ENCODE data around the gene UNC5B. TPM values are rescaled to one million over a fixed set of nuclear protein-coding genes. Genes with fewer than 3 reads are reported as not detected.

The UNC5B gene
- total RNA-seq, 2 donors from 2014 or later, result not detected

- Mint-ChIP-seq H3K36me3 (ENCODE audit: low read depth) (no peaks in the 10 kb centered on the region), H3K27ac (no peak overlapping the region), H3K4me3 (no peak overlapping the region), H3K4me1 (peaks cover 12% of the 10 kb centered on the region), H3K27me3 (peaks cover 43% of the 10 kb centered on the region)
- ATAC-seq (no peak), DNase-seq (no peak)
- H3K9me3 ChIP-seq (ENCODE audit: control insufficient read depth, low read length, poor library complexity, severe bottlenecking), result no peaks in the 10 kb centered on the region
Observed at GRCh38 chr10:71300555-71301370, 88.4 kb downstream of the UNC5B start.

GRCh38 chr10:71301371-71301916, 89.1 kb downstream of the UNC5B start:
- Mint-ChIP-seq H3K27ac (no peak overlapping the region), H3K4me3 (no peak overlapping the region), H3K27me3 (peaks cover 41% of the 10 kb centered on the region), H3K4me1 (peaks cover 12% of the 10 kb centered on the region), H3K36me3 (ENCODE audit: low read depth) (no peaks in the 10 kb centered on the region)
- H3K9me3 ChIP-seq (ENCODE audit: control insufficient read depth, low read length, poor library complexity, severe bottlenecking), result no peaks in the 10 kb centered on the region
- DNase-seq (no peak), ATAC-seq (no peak)

- H3K27me3 Mint-ChIP-seq, result peaks cover 41% of the 10 kb centered on the region
- no peak for DNase-seq
- no peaks in the 10 kb centered on the region for H3K9me3 ChIP-seq (ENCODE audit: control insufficient read depth, low read length, poor library complexity, severe bottlenecking)
- no peak overlapping the region for H3K4me3 Mint-ChIP-seq
- no peak for ATAC-seq
- H3K4me1 Mint-ChIP-seq, result peaks cover 12% of the 10 kb centered on the region
- H3K36me3 Mint-ChIP-seq (ENCODE audit: low read depth), result no peaks in the 10 kb centered on the region
- H3K27ac Mint-ChIP-seq, result no peak overlapping the region
Observed at GRCh38 chr10:71302451-71302850, 90.1 kb downstream of the UNC5B start.

GRCh38 chr10:71302874-71303568, 90.7 kb downstream of the UNC5B start:
- Mint-ChIP-seq H3K36me3 (ENCODE audit: low read depth) (no peaks in the 10 kb centered on the region), H3K27me3 (peaks cover 38% of the 10 kb centered on the region), H3K27ac (no peak overlapping the region), H3K4me1 (peaks cover 12% of the 10 kb centered on the region), H3K4me3 (no peak overlapping the region)
- DNase-seq (no peak), ATAC-seq (peak; percentile 78)
- H3K9me3 ChIP-seq (ENCODE audit: control insufficient read depth, low read length, poor library complexity, severe bottlenecking), result no peaks in the 10 kb centered on the region

- peaks cover 37% of the 10 kb centered on the region for H3K27me3 Mint-ChIP-seq
- H3K27ac Mint-ChIP-seq, result no peak overlapping the region
- ATAC-seq, result no peak
- no peak overlapping the region for H3K4me3 Mint-ChIP-seq
- no peak for DNase-seq
- H3K9me3 ChIP-seq (ENCODE audit: control insufficient read depth, low read length, poor library complexity, severe bottlenecking), result no peaks in the 10 kb centered on the region
- peaks cover 12% of the 10 kb centered on the region for H3K4me1 Mint-ChIP-seq
- no peaks in the 10 kb centered on the region for H3K36me3 Mint-ChIP-seq (ENCODE audit: low read depth)
Observed at GRCh38 chr10:71303569-71303907, 91.2 kb downstream of the UNC5B start.

- ATAC-seq (no peak), DNase-seq (no peak)
- no peaks in the 10 kb centered on the region for H3K9me3 ChIP-seq (ENCODE audit: control insufficient read depth, low read length, poor library complexity, severe bottlenecking)
- Mint-ChIP-seq H3K4me3 (no peak overlapping the region), H3K27me3 (peaks cover 36% of the 10 kb centered on the region), H3K36me3 (ENCODE audit: low read depth) (no peaks in the 10 kb centered on the region), H3K4me1 (peaks cover 6% of the 10 kb centered on the region), H3K27ac (no peak overlapping the region)
Observed at GRCh38 chr10:71304914-71305313, 92.5 kb downstream of the UNC5B start.

GRCh38 chr10:71306979-71307378, 94.6 kb downstream of the UNC5B start:
- DNase-seq (no peak), ATAC-seq (no peak)
- Mint-ChIP-seq H3K27ac (no peak overlapping the region), H3K4me1 (peaks cover 5% of the 10 kb centered on the region), H3K4me3 (no peak overlapping the region), H3K27me3 (peaks cover 40% of the 10 kb centered on the region), H3K36me3 (ENCODE audit: low read depth) (no peaks in the 10 kb centered on the region)
- no peaks in the 10 kb centered on the region for H3K9me3 ChIP-seq (ENCODE audit: control insufficient read depth, low read length, poor library complexity, severe bottlenecking)

- ATAC-seq (no peak), DNase-seq (no peak)
- H3K27ac Mint-ChIP-seq, result no peak overlapping the region
- H3K9me3 ChIP-seq (ENCODE audit: control insufficient read depth, low read length, poor library complexity, severe bottlenecking), result no peaks in the 10 kb centered on the region
- H3K36me3 Mint-ChIP-seq (ENCODE audit: low read depth), result no peaks in the 10 kb centered on the region
- peaks cover 35% of the 10 kb centered on the region for H3K27me3 Mint-ChIP-seq
- H3K4me1 Mint-ChIP-seq, result peaks cover 5% of the 10 kb centered on the region
- H3K4me3 Mint-ChIP-seq, result no peak overlapping the region
Observed at GRCh38 chr10:71307469-71308085, 95.2 kb downstream of the UNC5B start.

GRCh38 chr10:71308244-71308643, 95.9 kb downstream of the UNC5B start:
- Mint-ChIP-seq H3K4me3 (no peak overlapping the region), H3K36me3 (ENCODE audit: low read depth) (no peaks in the 10 kb centered on the region), H3K27ac (no peak overlapping the region), H3K4me1 (peaks cover under 1% of the 10 kb centered on the region), H3K27me3 (peaks cover 38% of the 10 kb centered on the region)
- DNase-seq (no peak), ATAC-seq (no peak)
- no peaks in the 10 kb centered on the region for H3K9me3 ChIP-seq (ENCODE audit: control insufficient read depth, low read length, poor library complexity, severe bottlenecking)

- no peak for ATAC-seq
- no peak for DNase-seq
- H3K36me3 Mint-ChIP-seq (ENCODE audit: low read depth), result no peaks in the 10 kb centered on the region
- H3K27me3 Mint-ChIP-seq, result peaks cover 35% of the 10 kb centered on the region
- no peaks in the 10 kb centered on the region for H3K9me3 ChIP-seq (ENCODE audit: control insufficient read depth, low read length, poor library complexity, severe bottlenecking)
- no peaks in the 10 kb centered on the region for H3K4me1 Mint-ChIP-seq
- no peak overlapping the region for H3K4me3 Mint-ChIP-seq
- H3K27ac Mint-ChIP-seq, result no peak overlapping the region
Observed at GRCh38 chr10:71308985-71309384, 96.6 kb downstream of the UNC5B start.

GRCh38 chr10:71309919-71310318, 97.5 kb downstream of the UNC5B start:
- no peak for ATAC-seq
- no peaks in the 10 kb centered on the region for H3K4me1 Mint-ChIP-seq

GRCh38 chr10:71312220-71312619, 99.8 kb downstream of the UNC5B start:
- ATAC-seq, result no peak
- H3K27ac Mint-ChIP-seq, result no peak overlapping the region
- H3K9me3 ChIP-seq (ENCODE audit: control insufficient read depth, low read length, poor library complexity, severe bottlenecking), result no peaks in the 10 kb centered on the region
- H3K4me1 Mint-ChIP-seq, result no peaks in the 10 kb centered on the region
- H3K36me3 Mint-ChIP-seq (ENCODE audit: low read depth), result no peaks in the 10 kb centered on the region
- H3K27me3 Mint-ChIP-seq, result peaks cover 38% of the 10 kb centered on the region
- no peak for DNase-seq
- no peak overlapping the region for H3K4me3 Mint-ChIP-seq

More at GRCh38 chr10:71309919-71310318, 97.5 kb downstream of the UNC5B start:
- Mint-ChIP-seq H3K27me3 (peaks cover 34% of the 10 kb centered on the region), H3K36me3 (ENCODE audit: low read depth) (no peaks in the 10 kb centered on the region), H3K27ac (no peak overlapping the region), H3K4me3 (no peak overlapping the region)
- no peaks in the 10 kb centered on the region for H3K9me3 ChIP-seq (ENCODE audit: control insufficient read depth, low read length, poor library complexity, severe bottlenecking)
- no peak for DNase-seq

Data from T-helper 17 cell (primary cell).